Ishikawa (cell line): ENCODE measurements around the gene ZNF84.

Experiments
- CEBPB ChIP-seq: IDR thresholded peaks from 2 replicates; pipeline ENCODE4 v1.6.1; 2012
- CREB1 ChIP-seq: IDR thresholded peaks from 2 replicates; pipeline ENCODE4 v1.6.1; 2012; ENCODE audit warnings: low read depth
- EGR1 ChIP-seq: IDR thresholded peaks from 2 replicates; pipeline ENCODE4 v1.6.1; 2012
- EP300 ChIP-seq: IDR thresholded peaks from 2 replicates; pipeline ENCODE4 v1.6.1; 2012; ENCODE audit warnings: borderline replicate concordance
- FOXM1 ChIP-seq: IDR thresholded peaks from 2 replicates; pipeline ENCODE4 v1.6.1; 2012; ENCODE audit warnings: low read depth, borderline replicate concordance
- NFIC ChIP-seq: IDR thresholded peaks from 2 replicates; pipeline ENCODE4 v1.6.1; 2012
- RAD21 ChIP-seq: IDR thresholded peaks from 2 replicates; pipeline ENCODE4 v1.6.1; 2012; ENCODE audit warnings: low read depth
- TAF1 ChIP-seq: IDR thresholded peaks from 2 replicates; pipeline ENCODE4 v1.6.1; 2012; ENCODE audit warnings: low read depth, mild to moderate bottlenecking
- TCF12 ChIP-seq: IDR thresholded peaks from 2 replicates; pipeline ENCODE4 v1.6.1; 2012; ENCODE audit warnings: low read depth
- TEAD4 ChIP-seq: IDR thresholded peaks from 2 replicates; pipeline ENCODE4 v1.6.1; 2012
- YY1 ChIP-seq: IDR thresholded peaks from 2 replicates; pipeline ENCODE4 v1.6.1; 2012; ENCODE audit warnings: low read depth
- ZBTB7A ChIP-seq: IDR thresholded peaks from 2 replicates; pipeline ENCODE4 v1.6.1; 2012; ENCODE audit warnings: low read depth
- TF ChIP-seq, protein P1 (sequence below): IDR thresholded peaks from 2 replicates; pipeline ENCODE4 v1.6.1; 2012
- TF ChIP-seq, protein P2 (sequence below): IDR thresholded peaks from 2 replicates; pipeline ENCODE4 v1.6.1; 2012; ENCODE audit warnings: low read depth, mild to moderate bottlenecking
- TF ChIP-seq, protein P3 (sequence below): IDR thresholded peaks from 2 replicates; pipeline ENCODE4 v1.6.1; 2012

ZNF84 gene

DNA sequence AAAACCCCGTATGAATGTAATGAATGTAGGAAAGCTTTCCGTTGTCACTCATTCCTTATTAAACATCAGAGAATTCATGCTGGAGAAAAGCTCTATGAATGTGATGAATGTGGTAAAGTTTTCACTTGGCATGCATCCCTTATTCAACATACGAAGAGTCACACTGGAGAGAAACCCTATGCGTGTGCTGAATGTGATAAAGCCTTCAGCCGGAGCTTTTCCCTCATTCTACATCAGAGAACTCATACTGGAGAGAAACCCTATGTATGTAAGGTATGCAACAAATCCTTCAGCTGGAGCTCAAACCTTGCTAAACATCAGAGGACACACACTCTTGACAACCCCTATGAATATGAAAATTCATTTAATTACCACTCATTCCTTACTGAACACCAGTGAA lies 68.9 kb downstream of the ZNF84 start:
- TF ChIP-seq, protein P1, sequence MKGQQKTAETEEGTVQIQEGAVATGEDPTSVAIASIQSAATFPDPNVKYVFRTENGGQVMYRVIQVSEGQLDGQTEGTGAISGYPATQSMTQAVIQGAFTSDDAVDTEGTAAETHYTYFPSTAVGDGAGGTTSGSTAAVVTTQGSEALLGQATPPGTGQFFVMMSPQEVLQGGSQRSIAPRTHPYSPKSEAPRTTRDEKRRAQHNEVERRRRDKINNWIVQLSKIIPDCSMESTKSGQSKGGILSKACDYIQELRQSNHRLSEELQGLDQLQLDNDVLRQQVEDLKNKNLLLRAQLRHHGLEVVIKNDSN, result 0 out of 2 replicates have a peak, but pooled peaks have one; percentile 11
- TF ChIP-seq TAF1, result no peak

DNA sequence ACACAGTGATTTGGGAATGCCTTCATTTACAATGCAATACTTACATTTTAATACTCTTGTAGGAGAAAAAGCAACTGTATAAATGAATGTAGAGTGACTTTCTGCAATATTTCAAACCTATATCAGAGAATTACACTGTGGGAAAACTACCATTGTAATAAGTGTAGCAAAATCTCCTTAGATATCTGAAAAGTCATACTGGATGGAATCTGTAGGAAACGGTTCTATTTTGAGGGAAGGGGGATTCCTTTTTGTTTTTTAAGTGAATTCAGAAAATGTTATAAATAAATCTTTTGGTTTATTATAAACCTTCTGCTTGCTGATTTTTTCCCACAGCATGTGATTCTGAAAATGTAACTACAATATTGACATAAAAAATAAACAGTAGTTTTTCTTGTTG lies 69.8 kb downstream of the ZNF84 start:
- TF ChIP-seq CREB1, result no peak
- no peak for TF ChIP-seq ZBTB7A
- TF ChIP-seq, protein P2, sequence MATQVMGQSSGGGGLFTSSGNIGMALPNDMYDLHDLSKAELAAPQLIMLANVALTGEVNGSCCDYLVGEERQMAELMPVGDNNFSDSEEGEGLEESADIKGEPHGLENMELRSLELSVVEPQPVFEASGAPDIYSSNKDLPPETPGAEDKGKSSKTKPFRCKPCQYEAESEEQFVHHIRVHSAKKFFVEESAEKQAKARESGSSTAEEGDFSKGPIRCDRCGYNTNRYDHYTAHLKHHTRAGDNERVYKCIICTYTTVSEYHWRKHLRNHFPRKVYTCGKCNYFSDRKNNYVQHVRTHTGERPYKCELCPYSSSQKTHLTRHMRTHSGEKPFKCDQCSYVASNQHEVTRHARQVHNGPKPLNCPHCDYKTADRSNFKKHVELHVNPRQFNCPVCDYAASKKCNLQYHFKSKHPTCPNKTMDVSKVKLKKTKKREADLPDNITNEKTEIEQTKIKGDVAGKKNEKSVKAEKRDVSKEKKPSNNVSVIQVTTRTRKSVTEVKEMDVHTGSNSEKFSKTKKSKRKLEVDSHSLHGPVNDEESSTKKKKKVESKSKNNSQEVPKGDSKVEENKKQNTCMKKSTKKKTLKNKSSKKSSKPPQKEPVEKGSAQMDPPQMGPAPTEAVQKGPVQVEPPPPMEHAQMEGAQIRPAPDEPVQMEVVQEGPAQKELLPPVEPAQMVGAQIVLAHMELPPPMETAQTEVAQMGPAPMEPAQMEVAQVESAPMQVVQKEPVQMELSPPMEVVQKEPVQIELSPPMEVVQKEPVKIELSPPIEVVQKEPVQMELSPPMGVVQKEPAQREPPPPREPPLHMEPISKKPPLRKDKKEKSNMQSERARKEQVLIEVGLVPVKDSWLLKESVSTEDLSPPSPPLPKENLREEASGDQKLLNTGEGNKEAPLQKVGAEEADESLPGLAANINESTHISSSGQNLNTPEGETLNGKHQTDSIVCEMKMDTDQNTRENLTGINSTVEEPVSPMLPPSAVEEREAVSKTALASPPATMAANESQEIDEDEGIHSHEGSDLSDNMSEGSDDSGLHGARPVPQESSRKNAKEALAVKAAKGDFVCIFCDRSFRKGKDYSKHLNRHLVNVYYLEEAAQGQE, result no peak
- TF ChIP-seq NFIC, result no peak
- no peak for TF ChIP-seq TAF1
- TF ChIP-seq CEBPB, result no peak
- TF ChIP-seq EGR1, result no peak
- TF ChIP-seq TEAD4, result no peak
- TF ChIP-seq, protein P1, result no peak
- no peak for TF ChIP-seq YY1
- TF ChIP-seq, protein P3, sequence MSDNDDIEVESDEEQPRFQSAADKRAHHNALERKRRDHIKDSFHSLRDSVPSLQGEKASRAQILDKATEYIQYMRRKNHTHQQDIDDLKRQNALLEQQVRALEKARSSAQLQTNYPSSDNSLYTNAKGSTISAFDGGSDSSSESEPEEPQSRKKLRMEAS, result no peak
- no peak for TF ChIP-seq TCF12
- no peak for TF ChIP-seq RAD21
- TF ChIP-seq EP300, result no peak
- no peak for TF ChIP-seq FOXM1

DNA sequence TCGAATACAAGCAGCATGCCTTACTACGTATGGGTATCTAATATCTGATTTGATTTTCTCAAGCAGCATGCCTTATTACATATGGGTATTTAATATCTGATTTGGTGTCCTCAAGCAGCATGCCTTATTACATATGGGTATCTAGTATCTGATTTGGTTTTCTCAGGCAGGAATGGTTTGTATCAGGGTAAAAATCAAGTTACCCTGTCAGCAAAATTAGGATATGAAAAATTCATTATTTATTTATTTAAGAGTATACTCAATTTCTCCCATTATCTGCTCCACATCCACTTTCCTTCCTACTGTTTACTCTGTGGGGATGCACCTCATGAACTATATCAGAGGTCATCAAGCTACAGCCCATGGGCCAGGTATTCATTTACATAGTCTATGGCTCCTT lies 70.8 kb downstream of the ZNF84 start:
- TF ChIP-seq EGR1 (no peak), EP300 (no peak), RAD21 (no peak), CEBPB (no peak), YY1 (no peak), FOXM1 (no peak), TAF1 (no peak), ZBTB7A (no peak), TEAD4 (no peak), CREB1 (no peak)
- TF ChIP-seq, protein P2, result no peak
- TF ChIP-seq, protein P1, result no peak
- TF ChIP-seq, protein P3, result no peak
